DMS53 treated with DMSO at 0.1 percent for 48 hours (cell line): ENCODE data around the gene PACS1.

ENCODE experiments used
- DNase-seq: peaks from one replicate; lab custom pipeline; 2025; ENCODE audit not compliant: unreplicated experiment; lab: John Stamatoyannopoulos, UW

The PACS1 gene

GRCh38 chr11:66221726-66222236 is 151.7 kb downstream of the PACS1 start:
- DNase-seq = no peak

- peak; percentile 94 for DNase-seq
Measured at GRCh38 chr11:66222358-66223149, 152.5 kb downstream of the PACS1 start.

GRCh38 chr11:66224226-66224855 is 154.3 kb downstream of the PACS1 start:
- DNase-seq = no peak

- DNase-seq = no peak
Measured at GRCh38 chr11:66225066-66225465, 155.0 kb downstream of the PACS1 start.

GRCh38 chr11:66226101-66226500 is 156.0 kb downstream of the PACS1 start:
- no peak for DNase-seq

- no peak for DNase-seq
Measured at GRCh38 chr11:66227700-66228099, 157.6 kb downstream of the PACS1 start.

- no peak for DNase-seq
Measured at GRCh38 chr11:66228521-66228920, 158.4 kb downstream of the PACS1 start.

- DNase-seq = no peak
Measured at GRCh38 chr11:66230156-66230555, 160.1 kb downstream of the PACS1 start.

GRCh38 chr11:66230978-66231377 is 160.9 kb downstream of the PACS1 start:
- DNase-seq = no peak

GRCh38 chr11:66231561-66231960 is 161.5 kb downstream of the PACS1 start:
- no peak for DNase-seq

- no peak for DNase-seq
Measured at GRCh38 chr11:66232769-66233168, 162.7 kb downstream of the PACS1 start.

GRCh38 chr11:66233301-66233700 is 163.2 kb downstream of the PACS1 start:
- no peak for DNase-seq

GRCh38 chr11:66235141-66235540 is 165.1 kb downstream of the PACS1 start:
- DNase-seq = no peak

- DNase-seq = no peak
Measured at GRCh38 chr11:66237867-66238266, 167.8 kb downstream of the PACS1 start.

GRCh38 chr11:66238786-66239413 is 168.8 kb downstream of the PACS1 start:
- no peak for DNase-seq

- DNase-seq = no peak
Measured at GRCh38 chr11:66239511-66239910, 169.4 kb downstream of the PACS1 start.

GRCh38 chr11:66239998-66240780 is 170.1 kb downstream of the PACS1 start:
- no peak for DNase-seq

GRCh38 chr11:66240781-66241136 is 170.7 kb downstream of the PACS1 start:
- no peak for DNase-seq

- no peak for DNase-seq
Measured at GRCh38 chr11:66242095-66242765, 172.2 kb downstream of the PACS1 start.

- DNase-seq = no peak
Measured at GRCh38 chr11:66243782-66244535, 173.9 kb downstream of the PACS1 start.
